GM23338 (cell line): Measurements from ENCODE around the gene AURKAIP1. TPM values are rescaled to one million over a fixed set of nuclear protein-coding genes. Genes with fewer than 3 reads are reported as not detected.

Experiments used
- ATAC-seq: fragments of 200-7000 bp; cut with Tn5 transposase; 3 replicates; pipeline ENCODE4 v1.9.1; 2020
- DNase-seq: peaks from one replicate; pipeline ENCODE4 v3.0.0-alpha.2; 2015; ENCODE audit warnings: low spot score
- H2AFZ ChIP-seq: fragments of 200-600 bp; sonication (generic); 2 replicates; pipeline ENCODE4 v1.8.0; 2016; ENCODE audit warnings: antibody characterized with exemption, mild to moderate bottlenecking, moderate library complexity
- H3F3A ChIP-seq: fragments of 200-600 bp; sonication (generic); replicated peaks from 2 replicates; pipeline ENCODE4 v1.8.0; 2017; ENCODE audit warnings: antibody characterized with exemption, mixed run types, low read depth
- H3K27ac ChIP-seq: fragments of 200-600 bp; sonication (generic); 2 replicates; pipeline ENCODE4 v1.6.1; 2016; ENCODE audit warnings: low read depth
- H3K27me3 ChIP-seq: fragments of 200-600 bp; sonication (generic); 2 replicates; pipeline ENCODE4 v1.8.0; 2016; ENCODE audit warnings: mild to moderate bottlenecking, mixed run types, moderate library complexity; ENCODE audit not compliant: insufficient read depth
- H3K36me3 ChIP-seq: fragments of 200-600 bp; sonication (generic); 2 replicates; pipeline ENCODE4 v1.8.0; 2016; ENCODE audit warnings: mild to moderate bottlenecking; ENCODE audit not compliant: insufficient read depth
- H3K4me1 ChIP-seq: fragments of 200-600 bp; sonication (generic); 2 replicates; pipeline ENCODE4 v1.8.0; 2016; ENCODE audit warnings: mild to moderate bottlenecking, moderate library complexity; ENCODE audit not compliant: insufficient read depth
- H3K4me2 ChIP-seq: fragments of 200-600 bp; sonication (generic); 2 replicates; pipeline ENCODE4 v1.7.1; 2017; ENCODE audit warnings: mixed run types
- H3K4me3 ChIP-seq: fragments of 200-600 bp; sonication (generic); 2 replicates; pipeline ENCODE4 v1.6.1; 2016; ENCODE audit warnings: mixed run types
- H3K79me2 ChIP-seq: fragments of 200-600 bp; sonication (generic); replicated peaks from 2 replicates; pipeline ENCODE4 v1.8.0; 2017; ENCODE audit warnings: mild to moderate bottlenecking; ENCODE audit not compliant: insufficient read depth
- H3K9me2 ChIP-seq: fragments of 200-600 bp; sonication (generic); 2 replicates; pipeline ENCODE4 v1.8.0; 2017; ENCODE audit not compliant: insufficient read depth
- H4K20me1 ChIP-seq: fragments of 200-600 bp; sonication (generic); replicated peaks from 2 replicates; pipeline ENCODE4 v1.8.0; 2017; ENCODE audit warnings: mild to moderate bottlenecking; ENCODE audit not compliant: insufficient read depth
- H3K27ac Mint-ChIP-seq: 2 replicates; pipeline ENCODE4 v1.8.0; 2020; ENCODE audit warnings: inconsistent platforms, mild to moderate bottlenecking, moderate library complexity, mixed read lengths
- H3K27me3 Mint-ChIP-seq: 3 replicates; pipeline ENCODE4 v1.8.0; 2022; ENCODE audit warnings: low read depth, mild to moderate bottlenecking, moderate library complexity, mixed read lengths, inconsistent platforms; ENCODE audit not compliant: insufficient read depth, poor library complexity
- H3K36me3 Mint-ChIP-seq: 3 replicates; pipeline ENCODE4 v1.8.0; 2021; ENCODE audit warnings: low read depth, mild to moderate bottlenecking, inconsistent platforms, moderate library complexity, mixed read lengths
- H3K4me1 Mint-ChIP-seq: 3 replicates; pipeline ENCODE4 v1.8.0; 2020; ENCODE audit warnings: mild to moderate bottlenecking, inconsistent platforms, mixed read lengths
- H3K4me3 Mint-ChIP-seq: 3 replicates; pipeline ENCODE4 v1.8.0; 2021; ENCODE audit warnings: moderate library complexity, mild to moderate bottlenecking, inconsistent platforms, mixed read lengths
- H3K9me3 Mint-ChIP-seq: 3 replicates; pipeline ENCODE4 v1.8.0; 2020; ENCODE audit warnings: moderate library complexity, mild to moderate bottlenecking, inconsistent platforms, mixed read lengths
- ETS1 ChIP-seq: IDR thresholded peaks from 2 replicates; pipeline ENCODE4 v1.6.1; 2016; ENCODE audit warnings: antibody characterized with exemption
- EZH2phosphoT487 ChIP-seq: fragments of 200-600 bp; sonication (generic); IDR thresholded peaks from one replicate; pipeline ENCODE4 v1.8.1; 2018; ENCODE audit warnings: antibody characterized with exemption; ENCODE audit not compliant: unreplicated experiment
- NANOG ChIP-seq: IDR thresholded peaks from 2 replicates; pipeline ENCODE4 v1.6.1; 2016; ENCODE audit warnings: antibody characterized with exemption, borderline replicate concordance
- POLR2AphosphoS5 ChIP-seq: IDR thresholded peaks from 2 replicates; pipeline ENCODE4 v1.6.1; 2016; ENCODE audit warnings: antibody characterized with exemption, low read depth
- STAT1 ChIP-seq: IDR thresholded peaks from one replicate; pipeline ENCODE4 v1.6.1; 2016; ENCODE audit warnings: antibody characterized with exemption; ENCODE audit not compliant: unreplicated experiment
- ZNF114 ChIP-seq: fragments of 250-450 bp; sonication (Bioruptor Pico); IDR thresholded peaks from 2 replicates; pipeline ENCODE4 v1.5.0; 2020; ENCODE audit warnings: mild to moderate bottlenecking, moderate library complexity
- ZNF331 ChIP-seq: fragments of 250-450 bp; sonication (Bioruptor Pico); IDR thresholded peaks from 2 replicates; pipeline ENCODE4 v1.5.0; 2020; ENCODE audit warnings: low read depth, mild to moderate bottlenecking, moderate library complexity
- ZNF462 ChIP-seq: fragments of 250-450 bp; sonication (Bioruptor Pico); IDR thresholded peaks from 2 replicates; pipeline ENCODE4 v1.5.0; 2020; ENCODE audit warnings: mild to moderate bottlenecking, moderate library complexity
- polyA plus RNA-seq: library from polyadenylated mRNA; unstranded; fragments of >200 nt; fragmentation: Nextera tagmentation; extraction: Ambion mirVana; gene quantifications from 2 replicates; pipeline ENCODE4 v1.2.1, GENCODE V29; 2016
- total RNA-seq: library from RNA; depleted of rRNA; stranded (reverse); fragments of >200 nt; shearing (Covaris generic); gene quantifications from 2 replicates; pipeline ENCODE4 v1.2.3, GENCODE V29; 2014
- TF ChIP-seq, protein P1 (sequence below), 2 experiments: fragments of 200-600 bp in 1 of 2; sonication (generic) in 1 of 2; conservative IDR thresholded peaks; 2 replicates each; pipeline versions ENCODE4 v1.5.1 to v1.6.1; 2016 to 2017; ENCODE audit warnings: antibody characterized with exemption in 2 of 2, low read depth in 2 of 2, mild to moderate bottlenecking in 2 of 2, moderate library complexity in 1 of 2

The AURKAIP1 gene
- total and polyA plus RNA-seq, 2 experiments from 2014 or later: 167 to 355 TPM

- DNase-seq (no peak), ATAC-seq (no peak)
- Histone ChIP-seq H3K79me2 (no peaks in the 10 kb centered on the region), H3K4me2 (no peak overlapping the region), H3K27ac (no peak overlapping the region), H3K9me2 (no peaks in the 10 kb centered on the region), H3F3A (peaks cover 31% of the 10 kb centered on the region), H3K4me3 (no peak overlapping the region), H2AFZ (no peak overlapping the region), H3K4me1 (peaks cover 35% of the 10 kb centered on the region), H4K20me1 (no peaks in the 10 kb centered on the region; the same call in 1 of the 2 replicates), H3K27me3 (peaks cover 28% of the 10 kb centered on the region), H3K36me3 (no peaks in the 10 kb centered on the region)
- TF ChIP-seq ZNF331 (CRISPR knock-in tag) (no peak), STAT1 (no peak), NANOG (no peak), ETS1 (no peak), EZH2phosphoT487 (no peak), ZNF114 (CRISPR knock-in tag) (no peak), POLR2AphosphoS5 (no peak), ZNF462 (CRISPR knock-in tag) (no peak)
- TF ChIP-seq, protein P1, sequence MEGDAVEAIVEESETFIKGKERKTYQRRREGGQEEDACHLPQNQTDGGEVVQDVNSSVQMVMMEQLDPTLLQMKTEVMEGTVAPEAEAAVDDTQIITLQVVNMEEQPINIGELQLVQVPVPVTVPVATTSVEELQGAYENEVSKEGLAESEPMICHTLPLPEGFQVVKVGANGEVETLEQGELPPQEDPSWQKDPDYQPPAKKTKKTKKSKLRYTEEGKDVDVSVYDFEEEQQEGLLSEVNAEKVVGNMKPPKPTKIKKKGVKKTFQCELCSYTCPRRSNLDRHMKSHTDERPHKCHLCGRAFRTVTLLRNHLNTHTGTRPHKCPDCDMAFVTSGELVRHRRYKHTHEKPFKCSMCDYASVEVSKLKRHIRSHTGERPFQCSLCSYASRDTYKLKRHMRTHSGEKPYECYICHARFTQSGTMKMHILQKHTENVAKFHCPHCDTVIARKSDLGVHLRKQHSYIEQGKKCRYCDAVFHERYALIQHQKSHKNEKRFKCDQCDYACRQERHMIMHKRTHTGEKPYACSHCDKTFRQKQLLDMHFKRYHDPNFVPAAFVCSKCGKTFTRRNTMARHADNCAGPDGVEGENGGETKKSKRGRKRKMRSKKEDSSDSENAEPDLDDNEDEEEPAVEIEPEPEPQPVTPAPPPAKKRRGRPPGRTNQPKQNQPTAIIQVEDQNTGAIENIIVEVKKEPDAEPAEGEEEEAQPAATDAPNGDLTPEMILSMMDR (conservative IDR thresholded peaks at IDR 0.05; ENCODE audit: low read depth in 2 of 2): no peak
- Mint-ChIP-seq H3K4me3 (no peak overlapping the region), H3K36me3 (no peaks in the 10 kb centered on the region), H3K9me3 (no peaks in the 10 kb centered on the region; the same call in 2 of the 3 replicates), H3K27me3 (peaks cover 42% of the 10 kb centered on the region), H3K4me1 (peaks cover 38% of the 10 kb centered on the region), H3K27ac (no peak overlapping the region; the same call in 1 of the 2 replicates)
These were observed 18.1 kb downstream of the AURKAIP1 start for GRCh38 chr1:1356796-1357401.
